Activated naive CD4-positive, alpha-beta T cell treated with anti-CD3 and anti-CD28 coated beads, Interleukin-2, amount 50 U/mL, for 16 hours (primary cell): ENCODE results near the gene METTL25B.

Source experiments
- DNase-seq: peaks from one replicate; pipeline ENCODE4 v3.0.0-alpha.2; 2020

METTL25B gene

GRCh38 chr1:156773607-156774006 is 45.3 kb downstream of the METTL25B start:
- DNase-seq, result no peak

- no peak for DNase-seq
Measured at GRCh38 chr1:156775799-156776198, 47.5 kb downstream of the METTL25B start.

DNA sequence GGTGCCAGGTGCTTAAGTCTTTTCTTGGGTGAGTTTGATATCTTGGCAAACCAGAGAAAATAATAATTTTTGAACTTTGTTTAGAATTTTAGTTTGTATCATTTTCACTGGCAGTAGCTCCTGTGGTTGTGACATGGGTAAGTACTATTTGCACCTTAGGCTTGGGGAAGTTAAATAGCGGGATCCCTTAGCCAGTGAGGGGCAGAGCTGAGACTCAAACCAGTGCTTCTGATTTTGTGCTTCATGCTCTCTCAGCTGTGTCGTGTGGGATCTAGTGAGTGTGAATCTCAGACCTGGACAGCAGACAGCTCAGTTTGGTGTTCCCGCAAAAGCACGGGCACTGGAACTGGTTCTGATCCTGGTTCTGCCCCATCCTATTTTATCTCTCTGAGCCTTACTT is 48.7 kb downstream of the METTL25B start:
- DNase-seq, result no peak

GRCh38 chr1:156777573-156777972 is 49.3 kb downstream of the METTL25B start:
- DNase-seq, result no peak

DNA sequence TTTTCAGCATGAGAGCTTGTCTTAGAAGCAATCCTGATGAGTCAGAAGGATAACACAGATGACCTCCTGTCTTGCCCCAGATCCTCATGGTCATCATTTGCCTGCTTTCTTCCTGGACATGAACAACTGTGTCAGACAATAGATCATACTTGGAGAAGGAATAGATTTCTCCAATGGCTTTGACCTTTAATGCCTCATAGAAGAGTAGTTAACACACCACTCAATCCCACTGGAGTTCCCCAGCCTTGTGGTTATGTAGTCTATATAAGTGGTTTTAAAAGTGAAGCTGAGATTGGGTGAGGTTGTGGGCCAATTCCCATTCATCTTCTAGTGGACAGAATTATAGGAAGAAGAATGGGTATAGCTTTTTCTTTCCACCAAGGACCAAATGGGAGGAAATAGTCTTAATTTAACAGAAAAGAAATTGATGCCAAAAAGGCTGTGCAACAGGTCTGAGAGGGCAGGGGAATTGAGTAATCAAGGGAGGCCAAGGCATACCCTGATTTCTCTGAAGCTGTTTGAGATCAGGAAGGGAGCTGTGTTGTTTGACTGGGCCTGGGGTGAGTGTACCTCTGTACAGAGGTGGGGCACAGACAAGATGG is 53.4 kb downstream of the METTL25B start:
- DNase-seq, result no peak

GRCh38 chr1:156785458-156785857 is 57.2 kb downstream of the METTL25B start:
- DNase-seq, result no peak
